NCI-H2196 treated with DMSO at 0.1 percent for 48 hours (cell line): ENCODE data around the gene RXRA.
"Not testable (repeated sequence)": the region's sequence is repeated elsewhere in the genome, so short reads cannot be mapped to it uniquely, and the experiment has no call there.

ENCODE experiments used
- DNase-seq: peaks from one replicate; lab custom pipeline; 2025; ENCODE audit not compliant: unreplicated experiment; lab: John Stamatoyannopoulos, UW

The RXRA gene

GRCh38 chr9:134293611-134294152 is 32.6 kb upstream of the RXRA start:
- DNase-seq = no peak

GRCh38 chr9:134294153-134295071 is 31.8 kb upstream of the RXRA start:
- no peak for DNase-seq

DNA sequence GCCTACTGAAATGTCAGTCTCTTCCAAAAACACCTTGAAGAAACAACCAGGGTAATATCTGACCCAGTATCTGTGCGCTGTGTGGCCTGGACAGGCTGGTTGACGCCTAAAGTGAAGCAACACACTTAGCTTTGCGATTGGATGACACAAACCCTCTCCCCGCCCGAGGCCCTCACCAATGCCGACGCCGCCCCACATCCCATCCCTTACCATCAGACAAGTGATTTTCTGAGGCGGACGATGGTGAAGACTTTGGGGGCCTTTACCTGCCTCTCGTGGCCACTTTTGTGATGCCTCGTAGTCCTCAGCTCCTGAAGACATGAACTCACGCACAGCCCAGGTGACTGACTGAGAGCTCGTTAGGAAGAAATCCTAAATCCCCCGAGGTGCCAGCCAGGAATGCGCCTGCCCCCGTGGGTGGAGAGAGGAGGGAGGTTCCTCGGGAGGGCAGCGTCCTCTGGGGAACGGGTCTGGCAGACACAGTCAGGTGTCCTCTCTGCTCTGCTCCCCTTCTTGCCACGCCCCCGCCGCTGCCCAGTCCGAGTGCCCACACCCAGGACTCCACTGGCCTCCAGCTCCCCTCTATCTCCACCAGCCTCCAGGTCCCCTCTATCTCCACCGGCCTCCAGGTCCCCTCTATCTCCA is 31.0 kb upstream of the RXRA start:
- DNase-seq = no peak

GRCh38 chr9:134295746-134296250 is 30.5 kb upstream of the RXRA start:
- no peak for DNase-seq

DNA sequence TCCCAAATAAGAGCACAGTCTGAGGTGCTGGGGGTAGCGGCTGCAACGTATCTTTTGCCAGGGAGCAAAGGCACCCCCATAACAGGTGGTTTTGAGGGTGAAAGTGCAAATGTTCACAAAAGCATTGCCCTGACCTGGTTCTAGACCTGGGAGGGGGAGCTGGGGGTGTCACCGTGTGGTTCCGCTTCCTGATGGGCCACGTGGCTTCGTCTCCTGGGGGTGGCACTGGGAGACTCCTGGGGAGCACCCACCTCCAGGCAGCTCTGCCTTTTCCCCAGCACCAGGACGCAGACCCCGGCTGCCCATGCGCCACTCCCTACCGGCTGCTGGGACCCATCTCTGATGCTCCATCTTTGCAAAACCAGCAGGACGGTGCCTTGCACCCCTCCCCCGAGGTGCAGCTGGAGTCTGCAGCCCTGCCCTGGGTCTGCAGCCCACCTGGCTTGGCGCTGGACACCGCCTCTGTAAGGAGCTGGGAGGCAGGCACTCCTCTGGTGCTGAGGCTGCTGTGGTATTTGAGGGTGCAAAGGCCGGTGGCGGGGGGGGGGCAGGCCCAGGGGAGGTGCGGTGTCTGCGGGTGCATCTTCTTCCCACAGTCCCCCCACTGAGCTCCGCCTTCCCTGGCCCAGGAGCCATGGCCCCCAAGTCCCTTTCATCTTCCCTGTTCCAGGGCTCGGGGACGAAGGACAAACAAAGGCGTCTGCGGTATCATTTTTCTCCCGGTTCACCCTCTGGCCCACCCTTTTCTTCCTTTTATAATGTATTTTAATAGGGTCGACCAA is 29.8 kb upstream of the RXRA start:
- DNase-seq = no peak

DNA sequence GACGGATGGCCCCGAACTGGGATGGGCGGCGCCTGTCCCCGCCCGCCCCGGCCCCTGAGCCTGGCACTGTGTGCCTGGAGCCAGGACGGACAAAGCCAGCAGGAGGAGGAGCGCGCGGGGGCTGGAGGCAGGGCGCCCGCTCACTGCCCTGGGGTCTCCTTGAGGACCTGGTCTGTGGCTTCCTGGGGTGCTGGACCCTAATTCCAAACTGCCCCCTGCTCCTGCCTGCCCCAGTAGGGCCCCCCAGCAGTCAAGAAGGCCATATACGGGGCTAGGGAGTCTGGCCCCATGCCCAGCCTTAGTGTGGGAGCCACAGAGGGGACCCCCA is 29.2 kb upstream of the RXRA start:
- DNase-seq = no peak

DNA sequence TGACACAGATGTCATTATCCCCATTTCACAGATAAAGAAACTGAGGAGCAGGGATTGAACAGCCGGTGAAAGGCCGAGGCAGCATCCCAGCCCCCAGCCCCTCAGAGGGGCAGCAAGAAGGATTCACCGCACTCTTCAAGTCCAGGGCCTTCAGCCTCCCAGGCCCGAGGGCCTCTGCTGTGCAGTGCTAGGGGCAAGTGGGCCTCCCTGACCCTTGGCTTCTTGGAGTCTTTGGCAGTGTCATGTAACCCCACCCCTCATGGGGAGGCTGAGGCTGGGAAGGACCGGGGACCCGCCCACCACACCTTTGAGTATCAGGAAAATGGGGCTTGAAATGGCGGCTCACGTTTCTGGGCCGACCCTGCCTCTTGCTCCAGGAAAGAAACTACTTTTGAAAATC is 28.7 kb upstream of the RXRA start:
- DNase-seq = no peak

DNA sequence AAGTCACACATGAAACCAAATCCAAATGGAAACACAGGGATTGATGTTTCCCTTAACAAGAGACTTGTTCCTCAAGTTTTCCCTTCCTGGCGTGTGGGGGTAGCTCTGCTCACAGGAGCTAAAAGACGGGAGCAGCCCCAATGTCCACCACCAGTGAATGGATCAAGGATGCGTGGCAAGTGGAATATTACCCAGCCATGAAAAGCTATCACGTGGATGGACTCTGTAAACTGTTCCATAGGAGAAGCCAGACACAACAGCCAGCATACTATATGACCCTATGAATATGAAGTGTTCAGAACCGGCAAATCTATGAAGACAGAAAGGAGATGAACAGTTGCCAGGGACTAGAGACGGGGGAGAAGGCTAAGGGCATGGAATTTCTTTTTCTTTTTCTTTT is 28.3 kb upstream of the RXRA start:
- no peak for DNase-seq

- no peak for DNase-seq
Observed at GRCh38 chr9:134299068-134299467, 27.2 kb upstream of the RXRA start.

GRCh38 chr9:134299883-134300282 is 26.4 kb upstream of the RXRA start:
- DNase-seq = no peak

- no peak for DNase-seq
Observed at GRCh38 chr9:134301387-134302129, 24.7 kb upstream of the RXRA start.

DNA sequence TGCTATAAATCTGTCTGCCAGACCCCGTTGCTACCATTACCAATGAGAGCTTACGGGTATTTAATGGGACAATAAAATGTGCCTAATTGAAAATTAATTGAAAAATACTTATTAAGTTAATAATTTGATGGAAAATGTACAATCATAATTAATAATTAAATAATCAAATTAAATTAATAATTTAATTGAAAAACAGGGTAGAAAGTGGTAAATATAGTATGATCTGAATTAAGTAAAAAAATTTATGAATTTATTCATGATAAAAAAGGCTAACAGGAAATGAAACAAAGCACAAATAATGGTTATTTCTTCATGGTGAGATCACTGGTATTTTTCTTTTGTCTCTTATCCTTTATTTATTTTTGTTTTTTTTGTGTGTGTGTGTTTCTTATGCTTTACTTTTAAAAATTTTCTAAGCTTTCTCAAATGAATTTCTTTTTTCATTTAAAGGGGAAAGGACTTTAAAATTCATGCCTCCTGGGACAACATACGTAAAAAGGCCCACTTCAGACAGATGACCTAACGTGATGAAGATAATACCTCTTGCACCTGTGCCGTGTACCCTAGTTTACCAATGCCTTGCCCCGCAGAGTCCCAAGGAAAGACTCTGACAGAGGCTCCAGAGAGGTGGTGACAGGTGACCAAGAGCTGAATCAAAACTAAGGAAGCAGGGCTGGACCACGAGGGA is 24.0 kb upstream of the RXRA start:
- no peak for DNase-seq

- DNase-seq = no peak
Observed at GRCh38 chr9:134303601-134304000, 22.7 kb upstream of the RXRA start.

DNA sequence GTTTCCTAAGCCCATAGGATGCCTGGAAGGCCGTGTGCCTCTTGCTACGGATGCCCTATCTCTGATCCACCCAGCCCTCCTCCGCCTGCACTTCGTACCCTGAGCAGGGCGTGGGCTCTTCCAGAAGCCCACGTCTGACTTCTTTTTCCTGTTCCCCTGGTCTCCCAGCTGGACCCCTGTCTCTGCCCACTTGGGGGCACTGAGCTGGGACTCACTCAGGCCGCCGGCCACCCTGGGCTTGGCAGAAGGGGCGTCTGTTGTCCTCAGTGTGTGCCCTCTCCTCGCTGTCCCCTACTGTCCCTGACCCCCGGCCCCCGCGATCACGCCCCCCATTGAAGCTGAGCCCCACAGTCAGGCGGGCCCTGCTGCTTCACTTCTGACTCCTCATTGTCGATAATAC is 22.0 kb upstream of the RXRA start:
- DNase-seq = no peak

GRCh38 chr9:134304690-134305089 is 21.6 kb upstream of the RXRA start:
- DNase-seq = no peak

DNA sequence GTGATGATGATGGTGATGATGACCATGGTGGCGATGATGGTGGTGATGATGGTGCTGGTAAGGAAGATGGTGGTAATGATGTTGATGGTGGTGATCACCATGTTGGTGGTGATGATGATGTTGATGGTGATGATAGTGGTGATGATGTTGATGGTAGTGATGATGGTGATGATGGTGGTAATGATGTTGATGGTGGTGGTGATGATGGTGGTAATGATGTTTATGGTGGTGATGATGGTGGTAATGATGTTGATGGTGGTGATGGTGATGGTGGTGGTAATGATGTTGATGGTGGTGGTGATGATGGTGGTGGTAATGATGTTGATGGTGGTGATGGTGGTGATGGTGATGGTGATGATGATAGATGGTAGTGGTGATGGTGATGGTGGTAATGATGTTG is 20.7 kb upstream of the RXRA start:
- DNase-seq = no peak

DNA sequence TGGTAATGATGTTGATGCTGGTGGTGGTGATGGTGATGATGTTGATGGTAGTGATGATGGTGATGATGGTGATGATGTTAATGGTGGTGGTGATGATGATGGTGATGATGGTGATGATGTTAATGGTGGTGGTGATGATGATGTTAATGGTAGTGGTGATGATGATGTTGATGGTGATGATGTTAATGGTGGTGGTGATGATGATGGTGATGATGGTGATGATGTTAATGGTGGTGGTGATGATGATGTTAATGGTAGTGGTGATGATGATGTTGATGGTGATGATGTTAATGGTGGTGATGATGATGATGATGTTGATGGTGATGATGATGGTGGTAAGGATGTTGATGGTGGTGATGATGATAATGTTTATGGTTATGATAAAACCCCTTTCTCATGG is 20.2 kb upstream of the RXRA start:
- not testable (repeated sequence) for DNase-seq

DNA sequence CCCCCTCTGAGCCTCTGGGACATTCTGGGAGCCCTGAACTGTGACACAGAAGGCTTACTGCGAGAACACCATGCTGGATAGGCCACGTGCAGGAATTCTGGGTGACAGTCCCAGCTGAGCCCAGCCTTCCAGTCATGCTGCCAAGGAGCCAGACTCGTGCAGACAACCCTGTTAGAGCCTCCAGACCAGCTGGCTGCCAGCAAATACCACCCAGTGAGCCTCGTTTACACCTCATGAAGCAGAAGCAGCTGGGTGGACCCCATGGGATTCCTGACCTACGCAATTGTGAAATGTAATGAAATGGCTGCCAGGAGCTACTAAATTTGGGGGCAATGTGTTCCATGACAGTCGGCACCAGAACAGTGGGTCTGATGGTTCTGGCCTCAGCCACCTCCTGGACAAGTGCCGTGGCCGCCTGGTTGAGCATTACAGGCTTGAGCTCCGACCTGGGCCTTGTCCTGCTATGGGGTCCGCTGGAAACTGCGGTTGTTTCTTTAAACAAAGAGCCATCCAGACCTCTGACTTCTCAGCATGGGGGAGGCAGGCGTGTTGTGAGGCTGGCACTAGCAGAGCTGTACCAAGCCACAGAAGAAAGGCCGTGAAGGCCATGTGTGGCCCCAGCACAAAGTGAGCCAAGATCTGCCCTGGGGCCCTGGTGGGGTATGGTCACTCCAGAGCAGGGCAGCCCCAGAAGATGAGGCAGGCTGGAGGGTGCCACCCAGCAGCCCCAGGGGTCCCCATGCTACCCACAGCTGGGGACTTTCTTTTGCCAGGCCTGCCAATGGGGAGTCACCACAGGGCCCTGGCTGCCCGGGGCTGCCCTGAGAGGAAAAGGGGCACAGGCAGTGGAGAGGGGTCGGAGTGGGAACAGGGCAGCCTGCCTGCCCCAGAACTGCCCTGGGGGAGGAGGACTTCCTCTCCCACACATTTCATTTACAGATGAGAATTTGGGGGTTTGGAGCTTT is 19.3 kb upstream of the RXRA start:
- DNase-seq = no peak
